GM18868 (cell line): ENCODE measurements around the gene MICU2.
"Not testable (repeated sequence)": the region's sequence is repeated elsewhere in the genome, so short reads cannot be mapped to it uniquely, and the experiment has no call there.

ENCODE experiments used
- ATAC-seq: cut with Tn5 transposase; IDR thresholded peaks from one replicate; pipeline ENCODE4 v1.9.1; 2021; ENCODE audit warnings: mild to moderate bottlenecking, moderate library complexity; ENCODE audit not compliant: unreplicated experiment

Gene MICU2

DNA sequence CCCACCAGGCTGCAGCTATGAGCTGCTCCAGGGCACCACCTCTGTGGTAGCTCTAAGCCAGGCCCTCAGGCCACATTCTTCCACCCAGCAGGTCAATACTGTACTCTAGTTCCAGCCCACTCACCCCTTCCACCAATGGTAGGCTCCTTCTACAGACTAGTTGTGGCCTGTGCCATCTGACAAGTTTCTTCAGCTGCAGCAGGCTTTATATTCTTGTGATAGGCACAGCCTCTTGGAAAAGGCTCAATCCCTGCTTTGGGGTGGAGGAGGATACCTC, 8.5 kb downstream of the MICU2 start:
- peak; percentile 60 for ATAC-seq

DNA sequence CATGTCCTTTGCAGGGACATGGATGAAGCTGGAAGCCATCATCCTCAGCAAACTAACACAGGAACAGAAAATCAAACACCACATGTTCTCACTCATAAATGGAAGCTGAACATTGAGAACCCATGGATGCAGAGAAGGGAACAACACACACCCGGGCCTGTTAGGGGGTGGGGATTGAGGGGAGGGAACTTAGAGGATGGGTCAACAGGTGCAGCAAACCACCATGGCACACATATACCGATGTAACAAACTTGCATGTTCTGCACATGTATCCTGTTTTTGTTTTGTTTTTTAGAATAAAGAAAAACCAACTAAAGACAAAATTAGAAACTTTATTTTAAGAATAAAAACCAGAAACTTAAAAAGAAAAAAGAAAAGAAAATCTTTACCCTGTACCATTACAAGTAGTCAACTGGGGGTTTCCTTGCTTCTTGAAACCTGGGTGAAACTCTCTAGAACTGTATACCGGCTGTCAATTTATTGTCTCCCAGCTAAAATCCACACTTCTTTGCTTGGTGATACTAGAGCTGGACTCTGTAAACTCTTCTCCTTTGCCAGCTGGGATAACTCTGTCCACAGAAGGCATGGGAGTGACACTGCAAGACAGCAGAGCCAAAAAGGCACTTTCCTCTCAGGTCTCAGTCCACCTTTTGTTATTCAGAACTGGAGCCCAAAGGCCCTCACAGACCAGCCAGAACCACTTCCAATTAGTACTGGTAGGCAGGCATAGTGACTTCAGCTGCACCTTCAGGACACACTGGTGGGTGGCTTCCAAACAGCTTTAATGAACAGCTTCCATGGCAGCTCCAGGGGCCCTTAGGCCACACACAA, 9.0 kb downstream of the MICU2 start:
- peak; percentile 60 for ATAC-seq

DNA sequence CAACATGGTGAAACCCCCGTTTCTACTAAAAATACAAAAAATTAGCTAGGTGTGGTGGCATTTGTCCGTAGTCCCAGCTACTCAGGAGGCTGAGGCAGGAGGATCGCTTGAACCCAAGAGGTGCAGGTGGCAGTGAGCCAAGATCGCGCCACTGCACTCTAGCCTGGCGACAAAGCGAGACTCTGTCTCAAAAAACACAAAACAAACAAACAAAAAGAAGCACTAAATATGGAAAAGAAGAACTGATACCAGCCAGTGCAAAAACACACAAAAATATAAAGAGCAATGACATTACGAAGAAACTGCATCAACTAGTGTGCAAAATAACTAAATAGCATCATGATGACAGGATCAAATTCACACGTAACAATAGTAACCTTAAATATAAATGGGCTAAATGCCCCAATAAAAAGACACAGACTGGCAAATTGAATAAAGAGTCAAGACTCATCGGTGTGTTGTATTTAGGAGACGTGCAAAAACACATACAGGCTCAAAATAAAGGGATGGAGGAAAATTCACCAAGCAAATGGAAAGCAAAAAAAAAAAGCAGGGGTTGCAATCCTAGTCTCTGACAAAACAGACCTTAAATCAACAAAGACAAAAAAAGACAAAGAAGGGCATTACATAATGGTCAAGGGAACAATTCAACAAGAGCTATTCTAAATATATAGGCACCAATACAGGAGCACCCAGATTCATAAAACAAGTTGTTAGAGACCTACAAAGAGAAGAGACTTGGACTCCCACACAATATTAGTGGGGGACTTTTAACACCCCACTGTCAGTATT, 13.1 kb downstream of the MICU2 start:
- not testable (repeated sequence) for ATAC-seq

DNA sequence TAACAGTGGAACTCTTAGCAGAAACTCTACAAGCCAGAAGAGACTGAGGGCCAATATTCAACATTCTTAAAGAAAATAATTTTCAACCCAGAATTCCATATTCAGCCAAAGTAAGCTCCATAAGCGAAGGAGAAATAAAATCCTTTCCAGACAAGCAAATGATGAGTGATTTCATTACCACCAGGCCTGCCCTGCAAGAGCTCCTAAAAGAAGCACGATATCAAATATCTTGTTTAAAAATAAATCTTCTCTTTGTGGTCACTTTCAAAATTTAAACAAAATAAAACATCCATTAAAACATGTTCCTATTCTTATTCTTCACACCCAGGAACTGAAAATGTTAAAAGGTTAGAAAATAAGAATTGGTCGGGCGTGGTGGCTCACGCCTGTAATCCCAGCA, 13.7 kb downstream of the MICU2 start:
- ATAC-seq = no peak

DNA sequence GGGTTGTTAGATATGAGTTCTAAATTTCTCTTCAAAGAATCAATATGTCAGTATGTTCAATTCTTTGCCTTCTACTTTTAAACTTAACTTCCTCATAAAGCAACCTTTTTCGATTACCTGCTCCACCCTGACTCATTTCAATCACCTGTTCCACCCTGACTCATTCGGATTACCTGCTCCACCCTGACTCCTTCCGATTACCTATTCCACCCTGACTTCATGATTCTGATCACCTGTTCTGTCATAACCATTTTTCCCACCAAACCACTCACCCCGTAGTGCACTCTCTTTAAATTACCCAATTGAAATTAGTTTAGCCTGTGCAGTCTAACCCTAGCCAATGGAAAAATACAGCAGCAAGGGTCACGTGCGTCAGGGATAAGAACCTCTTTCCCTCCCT, 14.5 kb downstream of the MICU2 start:
- not testable (repeated sequence) for ATAC-seq

DNA sequence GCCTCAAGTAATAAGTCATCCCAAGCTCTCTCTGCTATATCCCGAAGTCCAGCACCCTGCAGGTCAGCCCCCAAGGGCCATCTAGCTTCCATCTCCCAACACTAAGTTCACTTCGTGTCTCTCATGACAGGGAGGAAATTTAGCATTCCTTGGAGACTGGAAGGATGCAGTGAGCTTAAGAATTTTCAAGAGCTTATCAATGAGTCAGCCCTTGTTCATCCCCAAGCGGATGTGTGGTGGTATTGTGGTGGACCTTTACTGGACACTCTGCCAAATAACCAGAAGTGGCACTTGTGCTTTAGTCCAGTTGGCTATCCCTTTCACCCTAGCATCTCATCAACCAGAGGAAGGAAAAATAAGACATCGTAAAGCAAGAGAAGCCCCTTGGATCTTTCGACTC, 15.6 kb downstream of the MICU2 start:
- ATAC-seq = not testable (repeated sequence)

DNA sequence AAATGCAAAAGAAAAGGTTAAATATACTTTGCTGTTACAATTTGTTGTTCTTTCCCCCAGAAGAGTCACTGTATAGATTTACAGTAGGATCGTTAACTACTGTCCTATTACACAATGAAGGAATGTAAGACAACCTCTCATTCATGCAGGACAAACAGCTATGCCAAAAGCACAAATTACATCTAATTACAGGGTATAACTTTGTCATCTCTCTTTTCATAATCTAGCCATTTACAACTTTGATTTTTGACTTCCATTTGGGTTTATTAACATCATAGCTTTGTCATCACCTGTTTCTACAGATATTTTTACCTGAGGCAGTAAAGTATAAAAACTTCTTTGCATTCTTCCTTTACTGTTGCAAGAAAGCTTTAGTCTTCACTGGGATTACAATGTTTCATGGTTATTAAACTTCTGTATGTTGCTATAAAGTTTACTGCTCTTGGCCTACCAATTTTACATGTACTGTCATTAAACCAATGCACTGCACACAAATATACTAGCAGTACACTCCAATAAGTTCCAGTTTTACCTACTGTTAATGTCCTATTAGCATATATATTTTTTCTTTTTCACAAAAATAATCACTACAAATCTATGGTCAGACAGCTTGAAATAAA, 18.9 kb downstream of the MICU2 start:
- ATAC-seq = no peak

DNA sequence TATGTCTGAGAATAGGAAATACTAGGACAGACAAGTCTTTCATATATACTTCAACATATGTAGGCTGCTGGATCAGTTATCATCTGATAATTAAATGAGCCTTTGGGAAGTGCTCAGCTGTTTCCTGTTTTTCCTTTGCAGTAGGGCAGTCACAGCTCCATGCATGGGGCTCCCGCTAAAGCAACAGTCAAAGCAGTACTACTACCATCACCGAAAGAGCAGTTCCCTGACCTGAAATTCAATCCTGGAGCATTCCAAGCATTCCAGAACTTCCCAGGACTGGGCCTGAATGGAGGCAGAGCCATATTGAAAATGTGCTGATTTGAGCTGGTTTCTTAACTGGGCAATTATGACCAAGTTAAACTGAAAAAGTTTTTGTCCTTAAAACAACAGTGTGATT, 20.5 kb downstream of the MICU2 start:
- ATAC-seq = no peak

DNA sequence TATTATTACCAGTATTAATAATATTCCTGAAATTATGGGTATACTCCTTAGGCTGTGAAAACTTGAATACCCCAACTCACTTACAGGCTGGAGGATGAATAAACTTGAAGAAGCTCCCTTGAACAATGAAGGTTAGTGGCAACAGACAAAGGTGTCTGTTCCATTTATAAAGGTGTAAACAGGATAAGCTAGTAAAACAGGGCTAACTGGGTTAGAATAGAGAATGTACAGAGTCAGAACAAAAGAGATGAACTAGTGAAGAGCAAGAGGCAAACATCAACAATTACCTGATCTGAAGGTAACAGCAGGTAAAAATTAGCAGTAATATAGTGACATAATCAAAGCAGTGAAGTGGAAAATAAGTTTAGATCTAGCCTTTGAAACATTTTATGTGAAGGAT, 23.2 kb downstream of the MICU2 start:
- no peak for ATAC-seq

DNA sequence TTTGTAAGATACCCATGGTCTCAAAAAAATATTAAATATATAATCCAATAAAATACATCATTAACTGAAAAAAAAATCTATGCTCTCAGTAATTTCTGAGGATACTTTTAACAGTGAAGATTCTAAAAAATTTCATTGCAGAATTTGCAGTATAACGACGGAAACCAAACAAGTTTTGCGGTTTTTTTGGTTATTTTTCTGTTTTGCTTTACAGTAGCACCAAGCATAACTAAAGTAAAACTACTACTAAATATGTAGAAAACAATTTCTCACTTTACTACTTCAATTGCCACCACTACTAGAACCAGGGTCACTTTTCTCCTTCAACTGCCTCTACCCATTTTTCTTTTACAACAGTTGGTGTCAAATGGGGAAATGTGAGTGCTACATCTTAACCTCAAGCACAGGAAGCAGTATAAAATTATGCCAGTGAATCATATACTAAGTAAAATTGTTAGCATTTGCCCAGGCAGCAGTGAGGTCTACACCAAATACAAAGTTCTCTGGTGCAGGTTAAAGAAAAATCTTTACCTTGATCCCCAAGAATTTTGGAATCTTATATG, 24.1 kb downstream of the MICU2 start:
- ATAC-seq = peak; percentile 63

DNA sequence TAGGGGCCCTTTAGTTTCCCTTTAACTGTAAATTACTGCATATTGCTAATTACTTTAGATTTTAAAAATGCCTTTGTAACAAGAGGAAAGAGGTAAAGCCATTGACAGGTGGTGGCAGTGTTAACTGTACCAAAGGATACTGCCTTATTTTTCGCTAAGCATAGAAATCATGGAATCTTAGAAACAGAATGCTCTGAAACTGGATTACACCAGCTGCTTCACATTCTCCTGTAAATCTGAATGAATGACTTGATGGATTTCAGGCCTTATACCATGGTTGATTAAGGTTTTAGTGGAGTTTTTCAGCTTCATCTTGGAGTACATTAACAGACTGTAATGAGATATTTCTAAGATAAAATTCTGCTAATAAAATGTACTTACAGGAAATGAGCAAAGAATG, 25.2 kb downstream of the MICU2 start:
- ATAC-seq = no peak

DNA sequence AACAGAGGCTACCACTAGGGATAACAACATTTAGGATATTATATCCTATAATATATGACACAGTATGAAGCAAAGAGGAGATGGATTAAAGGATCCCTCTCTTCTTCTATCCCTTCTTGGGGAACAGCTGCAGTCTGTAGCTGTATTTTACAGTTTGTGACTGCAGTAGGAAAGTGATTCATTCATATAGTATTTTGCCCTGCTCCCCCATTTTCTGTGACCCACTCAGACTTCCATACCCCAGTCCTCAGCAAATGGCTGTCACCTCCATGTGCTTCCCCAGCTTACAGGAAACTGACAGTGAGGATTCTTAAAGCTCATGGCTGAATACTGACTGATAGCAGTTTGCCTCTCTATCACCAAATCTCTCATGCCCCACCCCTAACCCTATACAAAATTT, 27.5 kb downstream of the MICU2 start:
- ATAC-seq = no peak

DNA sequence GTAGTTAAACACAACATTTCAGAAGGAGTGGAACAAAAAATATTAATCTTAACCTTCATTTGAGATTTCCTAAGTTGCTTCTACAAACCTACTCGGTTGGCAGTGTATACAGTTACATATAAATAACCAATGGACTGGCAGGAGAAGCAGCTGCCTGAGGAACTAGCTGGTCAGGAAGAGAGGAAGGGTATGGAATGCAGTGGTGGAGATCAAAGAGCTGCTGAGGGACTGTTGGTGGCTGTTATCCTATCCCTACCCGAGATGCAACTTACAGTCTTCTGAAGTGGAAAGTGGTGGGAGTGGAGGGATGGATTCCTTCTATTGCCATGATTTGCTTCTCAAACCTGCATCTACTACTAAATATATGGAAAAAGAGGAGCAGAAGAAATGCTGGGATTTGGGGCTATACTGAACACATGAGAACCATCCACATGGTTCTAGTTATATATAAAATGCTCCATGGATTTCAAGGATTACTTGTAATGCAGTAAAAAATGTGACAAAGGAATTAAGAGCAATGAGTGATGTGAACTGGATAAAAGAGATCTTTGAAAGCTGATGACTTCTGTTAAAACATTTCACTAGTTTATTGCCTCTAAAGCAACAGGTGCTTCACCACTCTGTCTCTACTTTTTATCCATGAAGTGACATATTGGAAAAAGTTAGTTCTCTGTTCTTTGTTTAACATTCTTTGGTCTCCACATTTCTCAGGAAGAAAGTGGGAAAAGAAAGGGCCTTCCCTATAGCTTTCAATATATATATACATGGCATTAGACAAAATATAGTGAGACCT, 29.9 kb downstream of the MICU2 start:
- no peak for ATAC-seq

DNA sequence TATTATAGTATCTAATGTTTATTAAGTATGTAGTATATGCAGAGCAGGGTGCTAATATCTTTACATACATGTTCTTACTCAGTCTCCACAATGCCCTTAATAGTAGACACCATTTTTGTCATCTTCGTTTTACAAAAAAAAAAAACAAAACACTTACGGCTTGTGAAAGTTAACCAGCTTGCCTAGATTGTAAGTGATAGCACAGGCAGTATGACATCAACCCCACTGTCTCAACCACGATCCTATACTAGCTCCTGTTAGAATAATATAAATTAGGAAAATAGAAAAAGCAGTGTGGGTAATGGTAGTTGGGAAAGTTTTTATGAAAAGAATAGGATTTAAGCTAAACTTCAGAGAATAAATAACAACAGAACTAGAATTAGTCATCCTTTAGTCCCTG, 34.3 kb downstream of the MICU2 start:
- no peak for ATAC-seq

DNA sequence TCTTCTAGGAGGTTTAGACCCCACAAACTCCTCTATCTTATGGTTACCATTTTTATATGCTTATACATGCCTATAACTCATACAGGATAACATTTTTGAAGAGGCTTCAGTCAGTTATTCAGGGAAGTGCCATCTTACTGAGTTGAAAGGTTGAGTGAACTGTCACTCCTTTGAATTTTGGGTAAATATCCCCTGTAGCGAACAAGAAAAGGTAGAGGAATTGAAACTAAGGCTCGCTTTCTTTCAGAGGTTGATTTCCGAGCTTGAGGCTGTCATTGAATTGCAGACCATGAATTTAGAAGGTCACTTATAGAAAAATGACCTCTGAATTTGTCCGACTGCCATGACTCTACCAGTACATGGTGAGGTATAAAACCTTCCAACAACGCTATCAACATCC, 35.1 kb downstream of the MICU2 start:
- peak; percentile 59 for ATAC-seq

DNA sequence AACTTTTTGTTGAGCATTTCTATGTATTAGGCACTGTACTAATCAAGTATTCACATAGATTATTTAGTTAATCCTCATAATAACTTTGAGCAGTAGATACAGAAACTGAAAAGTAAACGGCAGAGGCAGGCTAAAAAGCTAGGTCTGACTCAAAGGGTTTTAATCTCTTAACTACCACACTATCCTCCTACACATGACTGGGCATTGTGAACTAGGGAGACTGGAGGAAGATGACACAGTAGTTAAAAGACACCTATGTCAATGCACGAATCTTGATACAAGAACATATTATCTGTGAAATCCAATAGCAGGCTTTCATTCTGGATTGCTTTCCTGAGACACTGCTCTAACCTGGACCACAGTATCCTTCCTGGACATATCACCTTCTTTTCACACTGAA, 36.3 kb downstream of the MICU2 start:
- ATAC-seq = peak; percentile 87

DNA sequence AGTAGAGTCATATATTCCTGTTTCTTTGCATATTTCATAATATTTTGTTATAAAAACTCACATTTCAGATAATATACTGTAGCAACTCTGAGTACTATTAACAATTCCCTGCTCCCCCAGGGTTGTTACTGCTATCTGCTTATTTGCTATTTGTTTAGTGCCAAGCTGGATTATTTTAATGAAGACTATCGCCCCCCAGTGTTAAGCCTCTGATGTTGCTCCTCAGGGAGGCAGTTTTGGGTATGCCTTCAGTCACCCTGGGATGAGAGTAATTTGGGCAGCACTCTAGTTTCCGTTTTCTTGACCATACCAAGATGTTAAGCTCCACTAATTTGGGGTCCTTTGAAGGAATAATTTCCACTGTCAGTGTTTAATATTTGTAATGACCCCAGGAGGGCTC, 46.0 kb downstream of the MICU2 start:
- no peak for ATAC-seq

DNA sequence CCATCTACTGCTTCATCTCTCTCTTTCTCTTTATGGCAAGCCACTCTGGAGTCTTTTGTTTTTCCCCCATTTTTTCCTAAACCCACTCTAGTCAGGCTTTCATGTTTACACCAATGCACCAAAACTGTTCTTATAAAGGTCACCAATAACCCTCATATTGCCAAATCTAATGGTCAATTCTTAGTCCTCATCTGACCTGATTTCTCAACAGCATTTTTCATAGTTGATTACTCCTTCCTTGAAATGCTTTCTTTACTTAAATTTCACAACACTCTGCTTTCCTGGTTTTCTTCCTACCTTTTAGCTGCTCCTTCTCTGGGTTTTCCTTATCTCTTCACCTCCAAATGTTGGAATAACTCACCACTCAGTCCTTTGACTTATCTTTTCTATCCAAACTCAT, 47.9 kb downstream of the MICU2 start:
- no peak for ATAC-seq

DNA sequence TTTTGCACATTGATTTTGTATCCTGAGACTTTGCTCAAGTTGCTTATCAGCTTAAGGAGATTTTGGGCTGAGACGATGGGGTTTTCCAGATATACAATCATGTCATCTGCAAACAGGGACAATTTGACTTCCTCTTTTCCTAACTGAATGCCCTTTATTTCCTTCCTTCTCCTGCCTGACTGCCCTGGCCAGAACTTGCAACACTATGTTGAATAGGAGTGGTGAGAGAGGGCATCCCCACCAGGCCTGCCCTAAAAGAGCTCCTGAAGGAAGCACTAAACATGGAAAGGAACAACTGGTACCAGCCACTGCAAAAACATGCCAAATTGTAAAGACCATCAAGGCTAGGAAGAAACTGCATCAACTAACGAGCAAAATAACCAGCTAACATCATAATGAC, 50.7 kb downstream of the MICU2 start:
- ATAC-seq = not testable (repeated sequence)

DNA sequence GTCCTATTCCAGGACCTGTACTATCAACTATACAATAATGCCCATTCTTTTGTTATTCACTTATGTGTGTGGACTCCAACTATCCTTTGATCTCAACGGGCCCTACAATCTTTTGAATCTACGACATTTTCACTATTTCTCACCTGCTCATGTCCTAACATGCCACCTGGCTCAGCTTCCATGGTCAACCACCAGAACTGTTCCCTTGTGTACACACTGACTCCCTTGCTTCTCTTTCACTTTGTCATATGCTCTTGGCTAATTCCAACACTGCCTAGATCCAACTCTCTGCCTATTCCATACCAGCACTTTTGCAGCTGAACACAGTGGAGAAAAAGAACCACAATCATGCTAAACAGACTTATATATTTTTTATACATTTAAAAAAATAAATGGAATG, 53.1 kb downstream of the MICU2 start:
- no peak for ATAC-seq

DNA sequence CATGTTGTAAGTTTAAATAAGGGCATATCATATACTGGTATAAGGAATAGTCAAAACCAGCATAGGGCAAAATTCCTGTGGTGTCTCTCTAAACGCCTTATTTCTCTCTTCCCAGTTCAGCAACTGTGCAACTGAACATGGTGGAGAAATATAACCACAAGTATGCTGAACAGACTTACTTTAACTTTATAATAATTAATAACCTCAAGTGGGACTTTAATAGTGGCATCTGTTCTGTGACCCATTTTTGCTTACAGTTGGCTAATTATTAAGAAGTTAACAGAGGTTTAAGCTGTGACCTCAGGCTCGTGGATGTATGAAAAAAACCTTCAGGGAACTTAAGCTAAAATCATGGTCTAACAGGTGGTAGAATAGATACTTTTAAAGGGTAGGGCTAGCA, 54.3 kb downstream of the MICU2 start:
- no peak for ATAC-seq
